SK-N-SH treated with all-trans-retinoic acid at 6 μM for 48 hours (cell line): ENCODE results near the gene LIPM.

Experiments
- ARNTL ChIP-seq: fragments of 450-650 bp; formaldehyde crosslinking; IDR thresholded peaks from 2 replicates; pipeline ENCODE4 v1.5.0; 2020; ENCODE audit warnings: low read depth, mild to moderate bottlenecking, moderate library complexity, borderline replicate concordance
- CREB5 ChIP-seq: fragments of 250-450 bp; sonication (Bioruptor Pico); IDR thresholded peaks from 2 replicates; pipeline ENCODE4 v1.5.1; 2020; ENCODE audit warnings: low read depth, mild to moderate bottlenecking, moderate library complexity
- POU6F1 ChIP-seq: fragments of 250-450 bp; sonication (Bioruptor Pico); IDR thresholded peaks from 2 replicates; pipeline ENCODE4 v1.8.0; 2021; ENCODE audit warnings: low read depth, mild to moderate bottlenecking, moderate library complexity, borderline replicate concordance
- ZNF565 ChIP-seq: fragments of 450-650 bp; formaldehyde crosslinking; conservative IDR thresholded peaks from 2 replicates; pipeline ENCODE4 v1.5.0; 2020; ENCODE audit warnings: low read depth, mild to moderate bottlenecking, moderate library complexity
- ZNF70 ChIP-seq: fragments of 450-650 bp; formaldehyde crosslinking; IDR thresholded peaks from 2 replicates; pipeline ENCODE4 v1.5.0; 2020; ENCODE audit warnings: mild to moderate bottlenecking, moderate library complexity

GRCh38 chr10:88794731-88795130, 7.8 kb upstream of the LIPM start:
- TF ChIP-seq CREB5 (no peak), ZNF565 (no peak), POU6F1 (no peak), ZNF70 (CRISPR knock-in tag) (no peak), ARNTL (no peak)
